CD14-positive monocyte (primary cell): ENCODE data around the gene TMEM151A. TPM values are rescaled to one million over a fixed set of nuclear protein-coding genes. Genes with fewer than 3 reads are reported as not detected.
"Not testable (repeated sequence)": the region's sequence is repeated elsewhere in the genome, so short reads cannot be mapped to it uniquely, and the experiment has no call there.

Source experiments
- DNase-seq, 3 donors: peaks; one replicate each; pipeline ENCODE4 v3.0.0-alpha.2; 2011 to 2022
- H2AFZ ChIP-seq: 2 replicates; pipeline ENCODE4 v1.6.0; 2012; ENCODE audit warnings: mild to moderate bottlenecking, low read depth, low read length, inconsistent platforms; ENCODE audit not compliant: insufficient read depth, poor library complexity, severe bottlenecking
- H3K27ac ChIP-seq, 2 donors: 1 replicate in 1 of 2; 2 replicates in 1 of 2; pipeline ENCODE4 v1.5.1; 2012 to 2013; ENCODE audit warnings: low read length in 2 of 2, control low read depth in 1 of 2, inconsistent platforms in 1 of 2, low read depth in 1 of 2, mild to moderate bottlenecking in 1 of 2
- H3K27me3 ChIP-seq, 2 donors: one replicate each; pipeline versions ENCODE4 v1.6.0 to v1.6.1; 2011 to 2013; ENCODE audit warnings: low read length in 2 of 2; ENCODE audit not compliant: control insufficient read depth in 2 of 2, insufficient read depth in 2 of 2
- H3K36me3 ChIP-seq, 2 donors: replicated peaks in 1 of 2; 1 replicate in 1 of 2; 2 replicates in 1 of 2; pipeline versions ENCODE4 v1.5.1 to v1.6.1; 2012 to 2013; ENCODE audit warnings: low read length in 2 of 2, control low read depth in 1 of 2, inconsistent platforms in 1 of 2, mild to moderate bottlenecking in 1 of 2; ENCODE audit not compliant: insufficient read depth in 2 of 2, control insufficient read depth in 1 of 2
- H3K4me1 ChIP-seq, 2 donors: 1 replicate in 1 of 2; 2 replicates in 1 of 2; pipeline versions ENCODE4 v1.5.1 to v1.6.1; 2012 to 2013; ENCODE audit warnings: low read length in 2 of 2, control low read depth in 1 of 2, inconsistent platforms in 1 of 2, mild to moderate bottlenecking in 1 of 2, moderate library complexity in 1 of 2; ENCODE audit not compliant: insufficient read depth in 2 of 2, control insufficient read depth in 1 of 2
- H3K4me2 ChIP-seq: replicated peaks from 2 replicates; pipeline ENCODE3; 2012; ENCODE audit warnings: low read length, moderate library complexity, mild to moderate bottlenecking; ENCODE audit not compliant: poor library complexity, severe bottlenecking; ENCODE audit errors: extremely low read depth
- H3K4me3 ChIP-seq, 3 experiments: fragments of 200-600 bp in 1 of 3; sonication (generic) in 1 of 3; replicated peaks in 1 of 3; 1 replicate in 2 of 3; 2 replicates in 1 of 3; pipeline ENCODE4 v1.5.1; 2011 to 2013; ENCODE audit warnings: low read length in 3 of 3, mild to moderate bottlenecking in 3 of 3, control low read depth in 2 of 3, low read depth in 2 of 3, inconsistent platforms in 1 of 3, moderate library complexity in 1 of 3
- H3K79me2 ChIP-seq: 2 replicates; pipeline ENCODE4 v1.6.0; 2012; ENCODE audit warnings: mild to moderate bottlenecking, control low read depth, inconsistent platforms, low read length, moderate library complexity; ENCODE audit not compliant: insufficient read depth
- H3K9ac ChIP-seq: 2 replicates; pipeline ENCODE4 v1.6.0; 2017; ENCODE audit warnings: low read length, mild to moderate bottlenecking; ENCODE audit not compliant: insufficient read depth, poor library complexity, severe bottlenecking
- H3K9me3 ChIP-seq, 2 donors: replicated peaks in 1 of 2; 1 replicate in 1 of 2; 2 replicates in 1 of 2; pipeline versions ENCODE4 v1.5.1 to v1.6.1; 2012 to 2013; ENCODE audit warnings: low read length in 2 of 2, control low read depth in 1 of 2; ENCODE audit not compliant: control insufficient read depth in 1 of 2, insufficient read depth in 1 of 2
- H4K20me1 ChIP-seq: 2 replicates; pipeline ENCODE4 v1.6.0; 2012; ENCODE audit warnings: mild to moderate bottlenecking, low read length, control low read depth, moderate library complexity; ENCODE audit not compliant: insufficient read depth
- H3K27ac Mint-ChIP-seq, 7 donors: one replicate each; pipeline ENCODE4 v1.8.0; 2020; ENCODE audit warnings: mild to moderate bottlenecking in 7 of 7, mixed read lengths in 7 of 7, moderate library complexity in 6 of 7, inconsistent platforms in 2 of 7
- H3K27me3 Mint-ChIP-seq, 3 donors: one replicate each; pipeline ENCODE4 v1.8.0; 2021 to 2022; ENCODE audit warnings: low read depth in 3 of 3, mild to moderate bottlenecking in 3 of 3, mixed read lengths in 3 of 3, moderate library complexity in 3 of 3, inconsistent platforms in 1 of 3
- H3K36me3 Mint-ChIP-seq, 2 donors: one replicate each; pipeline ENCODE4 v1.8.0; 2020; ENCODE audit warnings: mixed read lengths in 2 of 2, inconsistent platforms in 1 of 2, mild to moderate bottlenecking in 1 of 2
- H3K4me1 Mint-ChIP-seq: one replicate; pipeline ENCODE4 v1.8.0; 2020; ENCODE audit warnings: mild to moderate bottlenecking, mixed read lengths
- H3K4me3 Mint-ChIP-seq, 2 donors: one replicate each; pipeline ENCODE4 v1.8.0; 2020; ENCODE audit warnings: mild to moderate bottlenecking in 2 of 2, mixed read lengths in 2 of 2, moderate library complexity in 1 of 2
- H3K9me3 Mint-ChIP-seq, 7 donors: one replicate each; pipeline ENCODE4 v1.8.0; 2020 to 2022; ENCODE audit warnings: mixed read lengths in 7 of 7, mild to moderate bottlenecking in 6 of 7, moderate library complexity in 6 of 7, inconsistent platforms in 2 of 7
- CTCF ChIP-seq: fragments of 200-600 bp; IDR thresholded peaks from one replicate; pipeline ENCODE4 v1.8.0; 2022; ENCODE audit warnings: antibody characterized with exemption, mild to moderate bottlenecking
- WGBS: methylation state at CpG from one replicate; pipeline ENCODE4 v1.1.5; 2013; ENCODE audit warnings: missing lambda C conversion rate; ENCODE audit not compliant: insufficient coverage; 5-methylcytosine and 5-hydroxymethylcytosine counted together
- intact Hi-C, 2 donors: fragments of 100-400 bp; cut with micrococcal nuclease; formaldehyde crosslinking; loops; one replicate each; pipeline versions ENCODE4 v1.15.0 to v1.15.1; 2023
- polyA plus RNA-seq, 3 donors: library from polyadenylated mRNA; depleted of rRNA in 1 of 3; unstranded in 2 of 3; stranded (reverse) in 1 of 3; fragments of 300-500 nt in 2 of 3; fragments of >200 nt in 1 of 3; fragmentation: Illumina TruSeq in 2 of 3; gene quantifications; 1 replicate in 2 of 3; 2 replicates in 1 of 3; pipeline ENCODE4 v1.2.3, GENCODE V29; 2012 to 2021

Gene TMEM151A
- polyA plus RNA-seq, 3 donors = not detected

- H2AFZ ChIP-seq, H3K9ac ChIP-seq, H3K79me2 ChIP-seq, intact Hi-C loops, H3K9me3 Mint-ChIP-seq, H4K20me1 ChIP-seq, H3K27ac ChIP-seq, H3K9me3 ChIP-seq, H3K4me2 ChIP-seq, H3K36me3 Mint-ChIP-seq, H3K36me3 ChIP-seq, H3K4me3 Mint-ChIP-seq, H3K4me3 ChIP-seq, DNase-seq, H3K27me3 ChIP-seq, H3K27ac Mint-ChIP-seq: not testable (repeated sequence)
- Mint-ChIP-seq H3K4me1 (peaks cover 27% of the 10 kb centered on the region), H3K27me3 (peaks cover 0 to 11% (median 10%) of the 10 kb centered on the region in 3 donors)
- H3K4me1 ChIP-seq = peaks cover 30 to 33% of the 10 kb centered on the region in 2 donors
- WGBS = no CpG with 5 or more reads among the region's 6 CpGs
Measured at GRCh38 chr11:66320748-66321147, 29.1 kb downstream of the TMEM151A start.

GRCh38 chr11:66321606-66322005 lies 29.9 kb downstream of the TMEM151A start:
- Mint-ChIP-seq H3K4me1 (peaks cover 27% of the 10 kb centered on the region), H3K27ac (no peak overlapping the region), H3K9me3 (peaks cover 0 to 9% (median 3%) of the 10 kb centered on the region in 7 donors), H3K4me3 (no peak overlapping the region), H3K27me3 (peaks cover 2 to 8% (median 6%) of the 10 kb centered on the region in 3 donors), H3K36me3 (no peaks in the 10 kb centered on the region)
- Histone ChIP-seq H3K4me2 (no peak overlapping the region), H3K9ac (no peak overlapping the region), H3K27ac (no peak overlapping the region), H2AFZ (no peak overlapping the region), H3K4me1 (peaks cover 27 to 29% of the 10 kb centered on the region in 2 donors), H3K4me3 (no peak overlapping the region), H3K79me2 (no peaks in the 10 kb centered on the region), H3K27me3 (no peaks in the 10 kb centered on the region), H3K36me3 (no peaks in the 10 kb centered on the region), H3K9me3 (no peaks in the 10 kb centered on the region), H4K20me1 (no peaks in the 10 kb centered on the region)
- intact Hi-C loops = no loop called here
- 93% methylated on average over 3 of the region's 4 CpGs for WGBS
- no peak for DNase-seq
- TF ChIP-seq CTCF = no peak
